HepG2 (cell line): ENCODE results near the gene SPINK4. TPM values are rescaled to one million over a fixed set of nuclear protein-coding genes. Genes with fewer than 3 reads are reported as not detected.
A peak's percentile ranks its signal among the peaks of the same experiment; 100 is the strongest.

Experiments used
- ADNP ChIP-seq: sonication (generic); formaldehyde crosslinking; IDR thresholded peaks from 2 replicates; pipeline ENCODE4 v1.4.0; 2020; ENCODE audit warnings: missing genetic modification reagents
- BHLHE40 ChIP-seq: IDR thresholded peaks from 2 replicates; pipeline ENCODE4 v1.6.1; 2011; ENCODE audit warnings: low read length, improper control_type of control experiment
- PAXIP1 ChIP-seq: sonication (generic); formaldehyde crosslinking; conservative IDR thresholded peaks from 2 replicates; pipeline ENCODE4 v1.4.0; 2020; ENCODE audit warnings: mild to moderate bottlenecking, missing genetic modification reagents, moderate library complexity
- RBM39 ChIP-seq: fragments of 200-400 bp; formaldehyde crosslinking; IDR thresholded peaks from one replicate; pipeline ENCODE4 v1.6.1; 2018; ENCODE audit warnings: antibody characterized with exemption, mild to moderate bottlenecking, low read depth, low read length; ENCODE audit not compliant: poor library complexity, severe bottlenecking
- TARDBP ChIP-seq: sonication (generic); formaldehyde crosslinking; IDR thresholded peaks from 2 replicates; pipeline ENCODE4 v1.8.0; 2022; ENCODE audit warnings: mild to moderate bottlenecking, missing genetic modification reagents
- TFE3 ChIP-seq: IDR thresholded peaks from 2 replicates; pipeline ENCODE4 v1.6.1; 2016
- ZBTB3 ChIP-seq: sonication (generic); formaldehyde crosslinking; IDR thresholded peaks from 2 replicates; pipeline ENCODE4 v1.4.0; 2020; ENCODE audit warnings: low read depth, mild to moderate bottlenecking, moderate library complexity, missing genetic modification reagents, borderline replicate concordance
- ZBTB40 ChIP-seq, 2 experiments: fragments of 450-650 bp in 1 of 2; sonication (generic) in 1 of 2; formaldehyde crosslinking in 1 of 2; IDR thresholded peaks; 2 replicates each; pipeline versions ENCODE4 v1.6.1 to v1.8.0; 2016 to 2022; ENCODE audit warnings: antibody characterized with exemption in 1 of 2, mild to moderate bottlenecking in 1 of 2, missing genetic modification reagents in 1 of 2
- ZFAT ChIP-seq: sonication (generic); formaldehyde crosslinking; conservative IDR thresholded peaks from 2 replicates; pipeline ENCODE4 v1.8.1; 2023; ENCODE audit warnings: missing genetic modification reagents, inconsistent platforms
- ZFP36 ChIP-seq: fragments of 150-350 bp; IDR thresholded peaks from 2 replicates; pipeline ENCODE4 v1.6.1; 2018; ENCODE audit warnings: borderline replicate concordance, low read length, low read depth; ENCODE audit not compliant: partially characterized antibody
- ZFP62 ChIP-seq: sonication (generic); formaldehyde crosslinking; IDR thresholded peaks from 2 replicates; pipeline ENCODE4 v1.4.0; 2020; ENCODE audit warnings: missing genetic modification reagents
- ZNF20 ChIP-seq: sonication (generic); formaldehyde crosslinking; IDR thresholded peaks from 2 replicates; pipeline ENCODE4 v1.4.0; 2020; ENCODE audit warnings: mild to moderate bottlenecking, moderate library complexity, missing genetic modification reagents
- ZNF513 ChIP-seq: sonication (generic); formaldehyde crosslinking; conservative IDR thresholded peaks from 2 replicates; pipeline ENCODE4 v1.5.0; 2020; ENCODE audit warnings: missing genetic modification reagents
- ZNF749 ChIP-seq: sonication (generic); formaldehyde crosslinking; IDR thresholded peaks from 2 replicates; pipeline ENCODE4 v1.8.0; 2022; ENCODE audit warnings: mild to moderate bottlenecking, missing genetic modification reagents, moderate library complexity, borderline replicate concordance
- polyA plus RNA-seq, 8 experiments: library from polyadenylated mRNA; depleted of rRNA in 3 of 8; stranded (reverse) in 7 of 8; unstranded in 1 of 8; fragments of >200 nt; fragmentation: Illumina TruSeq in 4 of 8; extraction: Trizol in 4 of 8; gene quantifications; 2 replicates each; pipeline versions ENCODE4 v1.2.1 to v1.2.3, GENCODE V29; 2011 to 2016; ENCODE audit warnings: low read depth in 4 of 8, missing spikeins in 1 of 8, mixed read lengths in 1 of 8; ENCODE audit not compliant: insufficient read depth in 1 of 8
- total RNA-seq, 5 experiments: library from RNA; depleted of rRNA; stranded (reverse); fragments of >200 nt; fragmentation: Illumina TruSeq; extraction: Trizol; gene quantifications; 2 replicates each; pipeline ENCODE4 v1.2.3, GENCODE V29; 2016; ENCODE audit warnings: low read depth in 1 of 5

Gene SPINK4
- total and polyA plus RNA-seq, 2 of the 13 experiments (the other 11 are each of a cell fraction or from before 2014, with no cell fraction given), result 0.53 to 3.4 TPM

- TF ChIP-seq PAXIP1 (peak; percentile 86), ZNF513 (CRISPR knock-in tag) (no peak), TFE3 (peak; percentile 92), TARDBP (peak; percentile 50; the same call in 1 of the 2 replicates), ZFP36 (no peak), ZNF749 (no peak), ZBTB40 (IDR thresholded peaks at IDR 0.05) (no peak), ZBTB40 (CRISPR knock-in tag; IDR thresholded peaks at IDR 0.05) (no peak), RBM39 (no peak), ZBTB3 (CRISPR knock-in tag) (no peak), BHLHE40 (peak; percentile 93), ZFAT (CRISPR knock-in tag) (no peak), ADNP (no peak), ZNF20 (CRISPR knock-in tag) (no peak), ZFP62 (no peak)
Observed at GRCh38 chr9:33293782-33294181, 53.8 kb downstream of the SPINK4 start (continued).
